ENCODE data around the gene PRKAG3. TPM values are rescaled to one million over a fixed set of nuclear protein-coding genes. Genes with fewer than 3 reads are reported as not detected.
A peak's percentile ranks its signal among the peaks of the same experiment; 100 is the strongest.

PRKAG3 gene
- total RNA-seq, 1 donor from 2014 or later, result not detected

DNA sequence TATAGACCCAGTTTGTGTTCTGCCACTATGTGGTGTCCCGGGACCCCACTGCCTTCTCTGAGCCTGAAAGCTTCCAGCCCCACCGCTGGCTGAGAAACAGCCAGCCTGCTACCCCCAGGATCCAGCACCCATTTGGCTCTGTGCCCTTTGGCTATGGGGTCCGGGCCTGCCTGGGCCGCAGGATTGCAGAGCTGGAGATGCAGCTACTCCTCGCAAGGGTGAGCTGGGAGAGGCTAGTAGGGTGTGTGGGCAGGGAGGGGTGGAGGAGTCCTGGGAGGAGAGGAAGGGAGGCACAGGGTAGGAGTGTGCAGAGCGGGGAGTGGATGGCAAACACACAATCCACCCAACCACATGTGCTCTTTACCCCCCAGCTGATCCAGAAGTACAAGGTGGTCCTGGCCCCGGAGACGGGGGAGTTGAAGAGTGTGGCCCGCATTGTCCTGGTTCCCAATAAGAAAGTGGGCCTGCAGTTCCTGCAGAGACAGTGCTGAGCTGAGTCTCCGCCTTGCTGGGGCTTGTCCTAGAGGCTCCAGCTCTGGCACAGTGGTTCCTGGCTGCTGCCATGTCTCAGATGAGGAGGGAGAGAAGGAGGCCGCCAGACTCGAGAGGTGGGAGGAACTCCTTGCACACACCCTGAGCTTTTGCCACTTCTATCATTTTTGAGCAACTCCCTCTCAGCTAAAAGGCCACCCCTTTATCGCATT lies 16.9 kb downstream of the PRKAG3 start:
- Histone ChIP-seq H3K27me3 (ENCODE audit: control insufficient read depth, insufficient read depth, low read length) (no peaks in the 10 kb centered on the region), H3K36me3 (ENCODE audit: control insufficient read depth, insufficient read depth, low read length) (no peaks in the 10 kb centered on the region), H3K4me3 (ENCODE audit: low read depth, low read length) (no peak overlapping the region)
- DNase-seq (ENCODE audit: low read depth) (no peak), FAIRE-seq (no peak)
- TF ChIP-seq, protein P1, sequence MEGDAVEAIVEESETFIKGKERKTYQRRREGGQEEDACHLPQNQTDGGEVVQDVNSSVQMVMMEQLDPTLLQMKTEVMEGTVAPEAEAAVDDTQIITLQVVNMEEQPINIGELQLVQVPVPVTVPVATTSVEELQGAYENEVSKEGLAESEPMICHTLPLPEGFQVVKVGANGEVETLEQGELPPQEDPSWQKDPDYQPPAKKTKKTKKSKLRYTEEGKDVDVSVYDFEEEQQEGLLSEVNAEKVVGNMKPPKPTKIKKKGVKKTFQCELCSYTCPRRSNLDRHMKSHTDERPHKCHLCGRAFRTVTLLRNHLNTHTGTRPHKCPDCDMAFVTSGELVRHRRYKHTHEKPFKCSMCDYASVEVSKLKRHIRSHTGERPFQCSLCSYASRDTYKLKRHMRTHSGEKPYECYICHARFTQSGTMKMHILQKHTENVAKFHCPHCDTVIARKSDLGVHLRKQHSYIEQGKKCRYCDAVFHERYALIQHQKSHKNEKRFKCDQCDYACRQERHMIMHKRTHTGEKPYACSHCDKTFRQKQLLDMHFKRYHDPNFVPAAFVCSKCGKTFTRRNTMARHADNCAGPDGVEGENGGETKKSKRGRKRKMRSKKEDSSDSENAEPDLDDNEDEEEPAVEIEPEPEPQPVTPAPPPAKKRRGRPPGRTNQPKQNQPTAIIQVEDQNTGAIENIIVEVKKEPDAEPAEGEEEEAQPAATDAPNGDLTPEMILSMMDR (IDR thresholded peaks at IDR 0.05; ENCODE audit: insufficient read depth, low read length, severe bottlenecking), result no peak

DNA sequence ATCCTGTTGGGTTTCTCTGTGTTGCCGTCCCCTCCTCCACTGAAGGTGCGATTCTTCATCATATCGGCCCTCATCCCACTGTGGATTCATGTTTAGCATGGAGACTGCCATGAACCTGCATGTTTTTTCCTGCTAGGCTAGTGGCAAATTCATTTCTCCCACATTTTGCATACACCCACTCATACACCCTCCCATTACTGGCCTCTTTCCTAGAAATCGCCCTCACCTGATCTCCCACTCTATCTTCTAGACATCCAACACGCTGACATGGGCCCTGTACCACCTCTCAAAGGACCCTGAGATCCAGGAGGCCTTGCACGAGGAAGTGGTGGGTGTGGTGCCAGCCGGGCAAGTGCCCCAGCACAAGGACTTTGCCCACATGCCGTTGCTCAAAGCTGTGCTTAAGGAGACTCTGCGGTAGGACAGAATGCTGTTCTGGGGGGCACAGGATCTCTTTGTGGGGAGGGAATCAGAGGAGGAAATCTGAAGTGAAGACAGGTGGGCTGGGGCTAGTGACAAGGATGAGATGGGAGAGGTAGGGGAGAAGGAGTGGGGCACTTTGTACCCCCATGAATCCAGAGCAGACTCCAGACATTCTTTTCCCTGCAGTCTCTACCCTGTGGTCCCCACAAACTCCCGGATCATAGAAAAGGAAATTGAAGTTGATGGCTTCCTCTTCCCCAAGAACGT lies 17.7 kb downstream of the PRKAG3 start:
- TF ChIP-seq, protein P1 (IDR thresholded peaks at IDR 0.05; ENCODE audit: insufficient read depth, low read length, severe bottlenecking), result no peak
- DNase-seq (ENCODE audit: low read depth), result no peak

DNA sequence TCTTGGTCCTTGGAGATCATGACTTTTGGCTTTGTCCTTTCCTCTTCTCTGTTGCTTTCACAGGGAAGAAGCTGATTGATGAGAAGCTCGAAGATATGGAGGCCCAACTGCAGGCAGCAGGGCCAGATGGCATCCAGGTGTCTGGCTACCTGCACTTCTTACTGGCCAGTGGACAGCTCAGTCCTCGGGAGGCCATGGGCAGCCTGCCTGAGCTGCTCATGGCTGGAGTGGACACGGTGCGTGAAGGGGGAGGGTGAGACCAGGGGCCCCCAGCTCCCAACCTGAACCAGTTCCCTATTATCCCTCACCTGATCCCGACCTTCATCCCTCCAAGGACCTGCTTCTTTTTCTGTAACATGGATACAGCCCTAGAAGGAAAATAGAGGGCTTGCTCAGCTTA lies 18.7 kb downstream of the PRKAG3 start:
- no peaks in the 10 kb centered on the region for H3K27me3 ChIP-seq (ENCODE audit: control insufficient read depth, insufficient read depth, low read length)
- DNase-seq (ENCODE audit: low read depth), result no peak
- FAIRE-seq, result no peak

More for the DNA sequence above, 17.7 kb downstream of the PRKAG3 start:
- H3K4me3 ChIP-seq (ENCODE audit: low read depth, low read length), result no peak overlapping the region
- no peaks in the 10 kb centered on the region for H3K36me3 ChIP-seq (ENCODE audit: control insufficient read depth, insufficient read depth, low read length)
- peak; percentile 47 for FAIRE-seq
- no peaks in the 10 kb centered on the region for H3K27me3 ChIP-seq (ENCODE audit: control insufficient read depth, insufficient read depth, low read length)

DNA sequence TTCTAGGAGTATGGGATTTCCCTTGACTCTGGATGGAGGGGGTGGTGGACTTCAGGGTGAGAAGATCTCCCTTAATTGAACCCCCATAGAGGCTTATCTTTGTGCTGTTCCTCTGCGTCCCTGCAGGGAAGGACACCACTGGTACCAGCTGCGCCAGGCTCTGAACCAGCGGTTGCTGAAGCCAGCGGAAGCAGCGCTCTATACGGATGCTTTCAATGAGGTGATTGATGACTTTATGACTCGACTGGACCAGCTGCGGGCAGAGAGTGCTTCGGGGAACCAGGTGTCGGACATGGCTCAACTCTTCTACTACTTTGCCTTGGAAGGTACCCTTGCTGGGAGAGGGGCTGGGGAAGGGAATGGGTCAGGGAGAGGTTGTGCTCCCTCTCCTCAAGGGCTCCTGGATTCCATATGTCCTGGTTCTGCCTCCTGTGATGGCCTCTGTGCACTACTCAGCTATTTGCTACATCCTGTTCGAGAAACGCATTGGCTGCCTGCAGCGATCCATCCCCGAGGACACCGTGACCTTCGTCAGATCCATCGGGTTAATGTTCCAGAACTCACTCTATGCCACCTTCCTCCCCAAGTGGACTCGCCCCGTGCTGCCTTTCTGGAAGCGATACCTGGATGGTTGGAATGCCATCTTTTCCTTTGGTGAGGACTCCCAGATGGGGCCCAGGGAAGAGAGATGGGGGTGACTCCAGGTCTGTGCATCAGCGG lies 19.3 kb downstream of the PRKAG3 start:
- FAIRE-seq, result no peak

More for the DNA sequence above, 18.7 kb downstream of the PRKAG3 start:
- no peaks in the 10 kb centered on the region for H3K36me3 ChIP-seq (ENCODE audit: control insufficient read depth, insufficient read depth, low read length)
- TF ChIP-seq, protein P1 (IDR thresholded peaks at IDR 0.05; ENCODE audit: insufficient read depth, low read length, severe bottlenecking), result no peak
- no peak overlapping the region for H3K4me3 ChIP-seq (ENCODE audit: low read depth, low read length)

DNA sequence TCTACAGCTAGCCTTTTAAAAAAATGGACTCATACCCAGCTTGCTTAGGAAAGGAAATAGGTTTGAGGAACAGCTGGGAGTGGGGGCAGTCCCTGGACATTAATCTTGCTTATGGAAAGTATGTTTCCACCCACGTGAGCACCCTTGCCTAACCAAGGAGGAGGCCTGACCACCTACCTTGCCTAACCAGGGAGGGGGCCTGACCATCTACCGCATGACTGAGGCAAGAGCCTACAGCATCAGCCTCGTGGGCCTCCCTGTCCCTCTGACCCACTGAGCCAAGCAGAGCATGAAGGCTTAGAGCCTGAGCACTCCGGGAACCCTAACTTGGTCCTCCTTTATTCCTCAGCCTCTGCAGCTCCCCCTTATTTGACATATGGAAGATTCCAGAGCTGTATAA lies 20.2 kb downstream of the PRKAG3 start:
- DNase-seq (ENCODE audit: low read depth) (no peak), FAIRE-seq (no peak)
- no peak overlapping the region for H3K4me3 ChIP-seq (ENCODE audit: low read depth, low read length)
- TF ChIP-seq, protein P1 (IDR thresholded peaks at IDR 0.05; ENCODE audit: insufficient read depth, low read length, severe bottlenecking), result no peak
- no peaks in the 10 kb centered on the region for H3K36me3 ChIP-seq (ENCODE audit: control insufficient read depth, insufficient read depth, low read length)
- no peaks in the 10 kb centered on the region for H3K27me3 ChIP-seq (ENCODE audit: control insufficient read depth, insufficient read depth, low read length)

More for the DNA sequence above, 19.3 kb downstream of the PRKAG3 start:
- H3K4me3 ChIP-seq (ENCODE audit: low read depth, low read length), result no peak overlapping the region
- TF ChIP-seq, protein P1 (IDR thresholded peaks at IDR 0.05; ENCODE audit: insufficient read depth, low read length, severe bottlenecking), result no peak
- DNase-seq (ENCODE audit: low read depth), result no peak
- H3K27me3 ChIP-seq (ENCODE audit: control insufficient read depth, insufficient read depth, low read length), result no peaks in the 10 kb centered on the region
- no peaks in the 10 kb centered on the region for H3K36me3 ChIP-seq (ENCODE audit: control insufficient read depth, insufficient read depth, low read length)
